ENCODE results near the gene IPO9.

GRCh38 chr1:201779351-201779880 lies 49.5 kb upstream of the IPO9 start:
- TF ChIP-seq EZH2 (IDR thresholded peaks at IDR 0.05) (no peak), YY1 (IDR thresholded peaks at IDR 0.05; ENCODE audit: extremely low read depth, insufficient replicate concordance, low read depth, low read length) (no peak), CTCF (IDR thresholded peaks at IDR 0.05 in 2 of 3, conservative IDR thresholded peaks at IDR 0.05 in 1 of 3; ENCODE audit: borderline replicate concordance in 1 of 3, insufficient read depth in 1 of 3, low read depth in 2 of 3, low read length in 2 of 3) (no peak), POLR2AphosphoS5 (IDR thresholded peaks at IDR 0.05; ENCODE audit: low read depth, low read length) (no peak), POLR2A (IDR thresholded peaks at IDR 0.05; ENCODE audit: borderline replicate concordance, extremely low read depth, insufficient read depth, insufficient read length) (no peak), SP1 (IDR thresholded peaks at IDR 0.05; ENCODE audit: low read depth) (no peak), CEBPB (IDR thresholded peaks at IDR 0.05; ENCODE audit: low read depth) (no peak), REST (IDR thresholded peaks at IDR 0.05; ENCODE audit: low read depth) (no peak), SIN3A (IDR thresholded peaks at IDR 0.05; ENCODE audit: low read depth) (no peak), RAD21 (IDR thresholded peaks at IDR 0.05; ENCODE audit: low read depth) (no peak)
